GM19463 (cell line): ENCODE data around the gene TRAF7.

ENCODE experiments used
- ATAC-seq: cut with Tn5 transposase; IDR thresholded peaks from one replicate; pipeline ENCODE4 v1.9.1; 2021; ENCODE audit warnings: mild to moderate bottlenecking, moderate library complexity; ENCODE audit not compliant: unreplicated experiment

The TRAF7 gene

GRCh38 chr16:2163211-2163881, 7.8 kb downstream of the TRAF7 start:
- no peak for ATAC-seq

GRCh38 chr16:2165861-2166260, 10.3 kb downstream of the TRAF7 start:
- no peak for ATAC-seq

- ATAC-seq = no peak
Measured at GRCh38 chr16:2166263-2167067, 10.9 kb downstream of the TRAF7 start.

GRCh38 chr16:2167068-2167638, 11.6 kb downstream of the TRAF7 start:
- ATAC-seq = no peak

GRCh38 chr16:2170080-2170479, 14.5 kb downstream of the TRAF7 start:
- ATAC-seq = no peak

- ATAC-seq = no peak
Measured at GRCh38 chr16:2170587-2171435, 15.2 kb downstream of the TRAF7 start.

GRCh38 chr16:2171601-2172178, 16.1 kb downstream of the TRAF7 start:
- no peak for ATAC-seq

GRCh38 chr16:2172688-2173335, 17.2 kb downstream of the TRAF7 start:
- no peak for ATAC-seq

GRCh38 chr16:2173366-2173765, 17.8 kb downstream of the TRAF7 start:
- ATAC-seq = no peak

- no peak for ATAC-seq
Measured at GRCh38 chr16:2173916-2174315, 18.3 kb downstream of the TRAF7 start.

- no peak for ATAC-seq
Measured at GRCh38 chr16:2174396-2175131, 19.0 kb downstream of the TRAF7 start.

- ATAC-seq = no peak
Measured at GRCh38 chr16:2175454-2175853, 19.9 kb downstream of the TRAF7 start.

GRCh38 chr16:2176047-2176446, 20.5 kb downstream of the TRAF7 start:
- ATAC-seq = no peak

- no peak for ATAC-seq
Measured at GRCh38 chr16:2177101-2177500, 21.5 kb downstream of the TRAF7 start.

GRCh38 chr16:2177561-2177960, 22.0 kb downstream of the TRAF7 start:
- ATAC-seq = no peak

GRCh38 chr16:2178321-2179106, 22.9 kb downstream of the TRAF7 start:
- ATAC-seq = no peak

GRCh38 chr16:2179107-2179501, 23.5 kb downstream of the TRAF7 start:
- no peak for ATAC-seq

- no peak for ATAC-seq
Measured at GRCh38 chr16:2179576-2179975, 24.0 kb downstream of the TRAF7 start.

GRCh38 chr16:2180461-2180860, 24.9 kb downstream of the TRAF7 start:
- ATAC-seq = no peak
